ENCODE measurements around the gene IL3. TPM values are rescaled to one million over a fixed set of nuclear protein-coding genes. Genes with fewer than 3 reads are reported as not detected.

Gene IL3
- total RNA-seq, 4 donors from 2014 or later, result not detected

DNA sequence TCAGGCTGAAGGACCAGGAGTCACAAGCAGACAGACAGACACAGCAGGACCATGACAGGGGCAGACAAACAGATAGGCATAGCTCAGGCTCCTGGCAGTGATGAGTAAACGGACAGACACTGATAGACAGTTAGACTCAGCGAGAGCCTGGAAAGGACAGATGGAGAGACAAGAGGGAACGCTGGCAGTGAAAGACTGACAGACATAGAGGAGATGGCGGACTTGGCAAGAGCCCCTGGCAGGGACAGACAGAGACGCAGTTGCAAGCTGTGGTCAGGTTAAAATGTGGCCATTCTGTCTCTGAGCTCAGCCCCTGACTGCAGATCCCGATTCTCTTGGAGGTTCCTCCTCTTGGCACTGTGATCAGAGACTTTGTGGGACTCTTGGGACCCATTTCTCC, 26.7 kb downstream of the IL3 start:
- no peak overlapping the region for H3K4me3 ChIP-seq
- no peaks in the 10 kb centered on the region for H3K36me3 ChIP-seq
- no peaks in the 10 kb centered on the region for H3K9me3 ChIP-seq
- intact Hi-C loops (cut with DNase I), result no loop called here
- WGBS, result 87% methylated on average over 6 of the region's 6 CpGs
- no peak for DNase-seq (ENCODE audit: extremely low spot score)
- H3K27ac ChIP-seq (replicated peaks in 1 of 4), result no peak overlapping the region
- no peak for TF ChIP-seq POLR2A (IDR thresholded peaks at IDR 0.05; ENCODE audit: low read depth)
- TF ChIP-seq CTCF (IDR thresholded peaks at IDR 0.05), result no peak
- H3K4me1 ChIP-seq, result peaks cover 13 to 18% (median 16%) of the 10 kb centered on the region in 4 donors
- no peaks in the 10 kb centered on the region for H3K27me3 ChIP-seq

DNA sequence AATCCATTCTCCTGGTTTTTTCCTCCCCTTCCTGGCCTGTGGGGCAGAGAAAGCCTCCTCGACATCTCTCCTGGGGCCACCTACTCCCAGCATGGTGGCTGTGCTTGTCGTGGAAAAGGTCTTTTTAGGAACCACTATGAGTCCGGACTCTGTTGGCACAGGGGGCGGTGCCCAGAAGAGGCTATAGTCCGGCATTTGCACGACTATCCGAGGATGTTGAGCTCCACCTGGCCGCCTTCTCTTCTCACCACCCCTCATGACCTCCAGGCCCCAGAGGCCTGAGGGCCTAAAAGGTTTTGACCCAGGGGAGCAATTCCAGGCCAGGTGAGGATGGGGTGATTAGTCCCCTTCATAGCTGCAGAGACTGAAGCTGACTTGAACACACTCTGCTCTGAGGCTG, 27.2 kb downstream of the IL3 start:
- H3K27ac ChIP-seq (replicated peaks in 1 of 4), result no peak overlapping the region
- no peaks in the 10 kb centered on the region for H3K27me3 ChIP-seq
- peaks cover 13 to 18% (median 16%) of the 10 kb centered on the region in 4 donors for H3K4me1 ChIP-seq
- no peak for DNase-seq (ENCODE audit: extremely low spot score)
- H3K4me3 ChIP-seq, result no peak overlapping the region
- 93% methylated on average over 2 of the region's 8 CpGs for WGBS
- H3K9me3 ChIP-seq, result no peaks in the 10 kb centered on the region
- no peaks in the 10 kb centered on the region for H3K36me3 ChIP-seq
- intact Hi-C loops (cut with DNase I), result no loop called here
- TF ChIP-seq CTCF (IDR thresholded peaks at IDR 0.05) (no peak), EP300 (IDR thresholded peaks at IDR 0.05) (no peak), POLR2A (IDR thresholded peaks at IDR 0.05; ENCODE audit: low read depth) (no peak), POLR2AphosphoS5 (IDR thresholded peaks at IDR 0.05) (no peak)

DNA sequence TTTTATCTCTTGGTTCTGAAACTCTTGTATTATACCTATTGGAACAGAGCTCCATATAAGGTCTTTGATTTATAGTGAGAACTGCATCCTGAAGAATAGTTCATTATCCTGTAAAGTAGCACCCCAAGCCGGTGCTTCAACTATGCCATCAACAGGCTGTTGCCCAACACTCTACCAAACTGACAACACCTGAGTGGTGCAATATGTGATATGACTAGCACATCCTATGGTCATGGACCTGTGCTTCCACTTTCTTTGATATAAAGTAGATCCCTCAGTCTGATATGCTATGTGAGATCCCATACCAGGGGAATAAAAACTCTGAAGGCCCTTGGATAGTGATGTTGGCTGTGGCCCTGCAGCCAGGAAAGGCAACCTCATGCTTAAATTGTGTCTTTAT, 28.9 kb downstream of the IL3 start:
- H3K4me3 ChIP-seq, result no peak overlapping the region
- DNase-seq (ENCODE audit: extremely low spot score), result no peak
- H3K9me3 ChIP-seq, result no peaks in the 10 kb centered on the region
- no peak overlapping the region for H3K27ac ChIP-seq (replicated peaks in 1 of 4)
- 89% methylated on average over 1 of the region's 1 CpG for WGBS
- intact Hi-C loops (cut with DNase I), result no loop called here
- H3K36me3 ChIP-seq, result no peaks in the 10 kb centered on the region
- H3K27me3 ChIP-seq, result no peaks in the 10 kb centered on the region
- peaks cover 13 to 18% (median 16%) of the 10 kb centered on the region in 4 donors for H3K4me1 ChIP-seq
- TF ChIP-seq POLR2A (IDR thresholded peaks at IDR 0.05; ENCODE audit: low read depth), result no peak
- no peak for TF ChIP-seq EP300 (IDR thresholded peaks at IDR 0.05)

- Histone ChIP-seq H3K9me3 (no peaks in the 10 kb centered on the region), H3K27ac (replicated peaks in 1 of 4) (no peak overlapping the region), H3K4me1 (peaks cover 13 to 18% (median 16%) of the 10 kb centered on the region in 4 donors), H3K36me3 (no peaks in the 10 kb centered on the region), H3K4me3 (no peak overlapping the region), H3K27me3 (no peaks in the 10 kb centered on the region)
- no peak for DNase-seq (ENCODE audit: extremely low spot score)
- intact Hi-C loops (cut with DNase I), result no loop called here
- TF ChIP-seq POLR2AphosphoS5 (IDR thresholded peaks at IDR 0.05) (no peak), EP300 (IDR thresholded peaks at IDR 0.05) (no peak), POLR2A (IDR thresholded peaks at IDR 0.05; ENCODE audit: low read depth) (no peak), CTCF (IDR thresholded peaks at IDR 0.05) (no peak)
Observed at GRCh38 chr5:132090107-132090506, 29.7 kb downstream of the IL3 start.

- WGBS, result 64% methylated on average over 3 of the region's 3 CpGs
- H3K36me3 ChIP-seq, result no peaks in the 10 kb centered on the region
- H3K9me3 ChIP-seq, result no peaks in the 10 kb centered on the region
- no peaks in the 10 kb centered on the region for H3K4me1 ChIP-seq
- H3K4me3 ChIP-seq, result no peak overlapping the region
- DNase-seq (ENCODE audit: extremely low spot score), result no peak
- H3K27me3 ChIP-seq, result no peaks in the 10 kb centered on the region
- TF ChIP-seq POLR2AphosphoS5 (IDR thresholded peaks at IDR 0.05), result no peak
- no peak for TF ChIP-seq CTCF (IDR thresholded peaks at IDR 0.05)
- no peak overlapping the region for H3K27ac ChIP-seq (replicated peaks in 1 of 4)
- intact Hi-C loops (cut with DNase I), result no loop called here
Observed at GRCh38 chr5:132093271-132093670, 32.8 kb downstream of the IL3 start.
